ENCODE measurements around the gene PTPN7.

GRCh38 chr1:202143011-202143767 lies 17.2 kb downstream of the PTPN7 start:
- TF ChIP-seq, protein P1, sequence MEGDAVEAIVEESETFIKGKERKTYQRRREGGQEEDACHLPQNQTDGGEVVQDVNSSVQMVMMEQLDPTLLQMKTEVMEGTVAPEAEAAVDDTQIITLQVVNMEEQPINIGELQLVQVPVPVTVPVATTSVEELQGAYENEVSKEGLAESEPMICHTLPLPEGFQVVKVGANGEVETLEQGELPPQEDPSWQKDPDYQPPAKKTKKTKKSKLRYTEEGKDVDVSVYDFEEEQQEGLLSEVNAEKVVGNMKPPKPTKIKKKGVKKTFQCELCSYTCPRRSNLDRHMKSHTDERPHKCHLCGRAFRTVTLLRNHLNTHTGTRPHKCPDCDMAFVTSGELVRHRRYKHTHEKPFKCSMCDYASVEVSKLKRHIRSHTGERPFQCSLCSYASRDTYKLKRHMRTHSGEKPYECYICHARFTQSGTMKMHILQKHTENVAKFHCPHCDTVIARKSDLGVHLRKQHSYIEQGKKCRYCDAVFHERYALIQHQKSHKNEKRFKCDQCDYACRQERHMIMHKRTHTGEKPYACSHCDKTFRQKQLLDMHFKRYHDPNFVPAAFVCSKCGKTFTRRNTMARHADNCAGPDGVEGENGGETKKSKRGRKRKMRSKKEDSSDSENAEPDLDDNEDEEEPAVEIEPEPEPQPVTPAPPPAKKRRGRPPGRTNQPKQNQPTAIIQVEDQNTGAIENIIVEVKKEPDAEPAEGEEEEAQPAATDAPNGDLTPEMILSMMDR (conservative IDR thresholded peaks at IDR 0.05; ENCODE audit: low read depth, low read length): no peak
- no peak for TF ChIP-seq EZH2phosphoT487 (IDR thresholded peaks at IDR 0.05; ENCODE audit: borderline replicate concordance, low read length)

Data from PC-3 (cell line).